Glomerular visceral epithelial cell (primary cell): ENCODE data around the gene TCF21.
"Not testable (repeated sequence)": the region's sequence is repeated elsewhere in the genome, so short reads cannot be mapped to it uniquely, and the experiment has no call there.

ENCODE experiments used
- DNase-seq: peaks from one replicate; pipeline ENCODE4 v3.0.0-alpha.2; 2016; ENCODE audit errors: extremely low spot score

The TCF21 gene

DNA sequence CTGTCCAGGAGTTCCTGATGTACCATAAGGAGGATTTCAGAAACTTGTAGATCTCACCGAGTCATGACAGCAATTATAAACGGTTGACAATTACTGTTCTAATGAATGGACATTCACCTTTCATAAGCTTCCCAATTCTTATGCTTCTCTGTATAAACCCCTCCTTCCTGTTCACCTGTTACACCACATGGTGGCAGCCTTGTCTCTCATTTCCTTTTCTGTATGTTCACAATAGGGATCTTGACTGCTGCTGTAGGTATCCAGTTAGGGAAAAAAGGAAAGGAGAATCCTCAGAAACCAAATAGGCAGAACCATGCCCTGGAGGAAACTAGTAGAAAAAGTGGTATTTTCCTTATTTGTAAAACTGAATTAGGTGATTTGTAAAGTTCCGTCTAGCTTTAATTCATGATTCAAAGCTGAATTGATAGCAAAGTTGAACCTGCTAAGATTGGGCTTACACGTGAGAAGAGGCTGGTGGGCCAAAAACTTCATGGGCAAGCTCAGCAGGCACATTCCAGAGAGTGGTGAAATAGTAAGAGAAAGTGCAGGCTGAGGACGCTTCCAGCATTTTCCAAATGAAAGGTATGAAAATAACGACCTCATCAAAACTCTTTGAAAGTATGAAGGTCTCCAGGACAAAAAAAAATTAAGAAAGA is 35.2 kb downstream of the TCF21 start:
- peak; percentile 80 for DNase-seq

DNA sequence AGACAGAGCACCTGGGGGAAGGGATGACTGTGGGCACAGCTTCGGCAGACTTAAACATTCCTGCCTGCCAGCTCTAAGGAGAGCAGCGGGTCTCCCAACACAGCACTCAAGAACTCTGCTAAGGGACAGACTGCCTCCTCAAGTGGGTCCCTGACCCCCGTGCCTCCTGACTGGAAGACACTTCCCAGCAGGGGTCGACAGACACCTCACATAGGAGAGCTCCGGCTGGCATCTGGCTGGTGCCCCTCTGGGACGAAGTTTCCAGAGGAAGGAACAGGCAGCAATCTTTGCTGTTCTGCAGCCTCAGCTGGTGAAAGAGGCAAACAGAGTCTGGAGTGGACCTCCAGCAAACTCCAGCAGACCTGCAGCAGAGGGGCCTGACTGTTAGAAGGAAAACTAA is 42.3 kb downstream of the TCF21 start:
- not testable (repeated sequence) for DNase-seq

DNA sequence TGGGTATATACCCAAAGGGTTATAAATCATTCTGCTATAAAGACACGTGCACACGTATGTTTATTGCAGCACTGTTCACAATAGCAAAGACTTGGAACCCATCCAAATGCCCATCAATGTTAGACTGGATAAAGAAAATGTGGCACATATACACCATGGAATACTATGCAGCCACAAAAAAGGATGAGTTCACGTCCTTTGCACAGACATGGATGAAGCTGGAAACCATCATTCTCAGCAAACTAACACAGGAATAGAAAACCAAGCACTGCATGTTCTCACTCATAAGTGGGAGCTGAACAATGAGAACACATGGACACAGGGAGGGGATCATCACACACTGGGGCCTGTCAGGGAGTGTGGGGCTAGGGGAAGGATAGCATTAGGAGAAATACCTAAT is 47.4 kb downstream of the TCF21 start:
- not testable (repeated sequence) for DNase-seq

DNA sequence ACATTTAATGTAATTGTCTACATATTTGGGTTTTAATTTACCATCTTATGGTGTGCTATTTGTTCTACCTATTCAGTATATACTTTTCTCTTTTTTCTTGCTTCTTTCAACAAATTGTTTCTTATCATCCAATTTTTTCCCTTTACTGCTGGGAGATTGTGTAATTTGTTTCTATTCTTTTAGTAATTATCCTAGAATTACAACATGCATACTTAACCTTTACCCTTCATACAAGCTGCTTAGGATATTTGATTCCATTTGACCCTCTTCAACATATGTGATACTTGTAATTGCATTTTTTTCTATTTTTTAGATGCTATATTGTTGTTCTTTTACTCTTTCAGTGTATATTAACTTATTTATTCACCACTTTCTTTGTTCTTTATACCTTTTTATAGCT is 49.0 kb downstream of the TCF21 start:
- no peak for DNase-seq

- DNase-seq = no peak
Observed at GRCh38 chr6:133938533-133938932, 49.6 kb downstream of the TCF21 start.

DNA sequence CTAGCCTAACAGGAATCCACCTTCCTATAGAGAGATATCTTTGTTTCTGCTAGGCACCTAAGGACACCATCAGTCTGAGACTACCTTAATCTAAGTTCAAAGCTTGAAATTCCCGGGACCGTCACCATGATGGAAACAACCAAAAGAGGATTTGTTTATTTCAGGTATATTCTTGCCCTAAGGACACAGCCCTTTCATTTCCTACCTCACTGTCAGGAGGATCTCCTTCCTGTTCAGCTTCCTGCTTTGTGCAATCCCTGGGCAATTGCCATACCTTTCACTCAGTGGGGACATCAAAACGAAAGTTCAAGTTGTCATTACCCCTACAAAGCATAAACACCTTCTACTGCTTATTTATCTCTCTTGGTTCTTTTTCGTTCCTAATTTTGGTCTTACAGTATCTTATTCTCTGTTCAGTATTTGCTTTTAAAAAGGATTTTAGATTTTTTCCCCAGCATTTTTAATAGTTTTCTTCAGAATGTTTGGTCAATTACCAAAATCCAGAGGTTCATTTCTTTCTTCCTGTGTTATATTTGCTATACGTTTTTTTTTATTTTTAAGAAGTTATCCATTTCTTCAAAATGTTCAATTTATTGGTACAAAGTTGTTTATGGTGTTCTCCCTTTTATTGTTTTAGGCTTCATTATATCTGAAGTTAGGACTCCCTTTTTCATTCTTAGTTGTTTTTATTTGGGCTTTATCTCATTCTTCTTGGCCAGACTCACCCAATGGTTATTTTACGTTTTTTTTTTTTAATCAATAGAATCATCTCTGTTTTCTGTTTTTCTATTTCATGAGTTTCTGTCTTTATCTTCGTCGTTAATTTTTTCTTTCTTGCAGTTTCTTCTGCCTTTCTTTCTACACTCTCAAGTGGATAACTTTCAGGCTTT is 51.1 kb downstream of the TCF21 start:
- no peak for DNase-seq
